ENCODE results near the gene VKORC1.

DNA sequence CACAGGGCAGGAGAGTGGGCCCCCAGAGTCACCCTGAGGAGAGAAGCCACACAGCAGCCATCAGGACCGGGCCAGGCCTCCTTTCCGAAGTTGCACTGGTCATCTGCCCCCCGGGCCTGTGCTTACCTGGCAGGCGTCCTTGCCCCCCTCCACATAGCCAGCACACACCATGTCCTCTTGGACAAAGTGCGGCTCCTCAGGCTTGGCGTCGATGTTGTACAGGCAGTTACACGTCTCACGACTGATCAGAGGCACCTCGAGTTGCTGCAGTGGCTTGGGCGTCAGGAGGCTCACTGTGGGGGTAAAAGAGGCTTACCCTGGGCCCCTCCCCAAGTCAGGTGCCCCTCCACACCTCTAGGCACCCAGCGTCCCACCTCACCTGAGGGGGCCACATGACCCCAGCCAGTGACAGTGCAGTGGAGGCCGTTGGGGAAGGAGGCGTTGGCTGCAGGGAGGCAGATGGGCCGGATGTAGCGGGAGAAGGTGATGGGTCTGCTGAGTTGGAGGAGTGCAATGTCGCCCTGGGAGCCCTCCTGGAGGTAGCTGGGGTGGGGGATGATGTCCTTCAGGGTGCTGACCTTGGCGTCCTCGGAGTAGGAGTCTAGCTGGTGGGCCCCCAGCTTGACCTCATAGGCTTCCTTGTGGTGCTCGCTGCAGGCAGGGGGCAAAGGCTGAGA, 37.8 kb upstream of the VKORC1 start:
- no peak for TF ChIP-seq POLR2A (IDR thresholded peaks at IDR 0.05)
- no peak for TF ChIP-seq POLR2AphosphoS5 (IDR thresholded peaks at IDR 0.05)
